Measurements from ENCODE around the gene MYADM.
"Not testable (repeated sequence)": the region's sequence is repeated elsewhere in the genome, so short reads cannot be mapped to it uniquely, and the experiment has no call there.

MYADM gene

GRCh38 chr19:53853707-53854106 is 14.0 kb upstream of the MYADM start:
- Mint-ChIP-seq H3K27me3 (peaks cover 21% of the 10 kb centered on the region), H3K9me3 (no peaks in the 10 kb centered on the region), H3K4me3 (no peak overlapping the region), H3K4me1 (ENCODE audit: low read depth) (peaks cover 8% of the 10 kb centered on the region), H3K27ac (no peak overlapping the region), H3K36me3 (ENCODE audit: low read depth) (no peaks in the 10 kb centered on the region)
- DNase-seq = no peak

GRCh38 chr19:53864308-53864836 is 3.3 kb upstream of the MYADM start:
- DNase-seq = no peak
- Mint-ChIP-seq H3K27me3 (no peaks in the 10 kb centered on the region), H3K27ac (no peak overlapping the region), H3K9me3 (no peaks in the 10 kb centered on the region), H3K4me1 (ENCODE audit: low read depth) (peaks cover 27% of the 10 kb centered on the region), H3K36me3 (ENCODE audit: low read depth) (peaks cover 6% of the 10 kb centered on the region), H3K4me3 (no peak overlapping the region)

GRCh38 chr19:53865523-53865917 is 2.2 kb upstream of the MYADM start:
- peaks cover 31% of the 10 kb centered on the region for H3K4me1 Mint-ChIP-seq (ENCODE audit: low read depth)
- peak overlapping the region; percentile 74 for H3K27ac Mint-ChIP-seq
- H3K36me3 Mint-ChIP-seq (ENCODE audit: low read depth) = peaks cover 8% of the 10 kb centered on the region
- peak overlapping the region; percentile 89 for H3K4me3 Mint-ChIP-seq
- DNase-seq = no peak
- no peaks in the 10 kb centered on the region for H3K9me3 Mint-ChIP-seq
- no peaks in the 10 kb centered on the region for H3K27me3 Mint-ChIP-seq

- H3K9me3 Mint-ChIP-seq = no peaks in the 10 kb centered on the region
- peak overlapping the region; percentile 89 for H3K4me3 Mint-ChIP-seq
- peak; percentile 76 for DNase-seq
- peaks cover 36% of the 10 kb centered on the region for H3K4me1 Mint-ChIP-seq (ENCODE audit: low read depth)
- H3K27ac Mint-ChIP-seq = peak overlapping the region; percentile 93
- no peaks in the 10 kb centered on the region for H3K27me3 Mint-ChIP-seq
- peaks cover 13% of the 10 kb centered on the region for H3K36me3 Mint-ChIP-seq (ENCODE audit: low read depth)
Measured at GRCh38 chr19:53865918-53866864, 1.5 kb upstream of the MYADM start.

- Mint-ChIP-seq H3K27me3 (no peaks in the 10 kb centered on the region), H3K4me3 (peak overlapping the region; percentile 89), H3K36me3 (ENCODE audit: low read depth) (peaks cover 18% of the 10 kb centered on the region), H3K9me3 (no peaks in the 10 kb centered on the region), H3K4me1 (ENCODE audit: low read depth) (peaks cover 40% of the 10 kb centered on the region), H3K27ac (peak overlapping the region; percentile 93)
- no peak for DNase-seq
Measured at GRCh38 chr19:53866865-53867224, 838 bp upstream of the MYADM start.

GRCh38 chr19:53868091-53868891 is 608 bp downstream of the MYADM start:
- peaks cover 45% of the 10 kb centered on the region for H3K4me1 Mint-ChIP-seq (ENCODE audit: low read depth)
- no peaks in the 10 kb centered on the region for H3K27me3 Mint-ChIP-seq
- H3K9me3 Mint-ChIP-seq = no peaks in the 10 kb centered on the region
- H3K27ac Mint-ChIP-seq = peak overlapping the region; percentile 87
- peaks cover 18% of the 10 kb centered on the region for H3K36me3 Mint-ChIP-seq (ENCODE audit: low read depth)
- DNase-seq = peak; percentile 60
- peak overlapping the region; percentile 89 for H3K4me3 Mint-ChIP-seq

- H3K4me3 Mint-ChIP-seq = peak overlapping the region; percentile 80
- peak overlapping the region; percentile 89 for H3K27ac Mint-ChIP-seq
- DNase-seq = peak; percentile 85
- no peaks in the 10 kb centered on the region for H3K9me3 Mint-ChIP-seq
- no peaks in the 10 kb centered on the region for H3K27me3 Mint-ChIP-seq
- H3K36me3 Mint-ChIP-seq (ENCODE audit: low read depth) = peaks cover 27% of the 10 kb centered on the region
- H3K4me1 Mint-ChIP-seq (ENCODE audit: low read depth) = peaks cover 54% of the 10 kb centered on the region
Measured at GRCh38 chr19:53868892-53869804, 1.5 kb downstream of the MYADM start.

GRCh38 chr19:53869805-53870484 is 2.3 kb downstream of the MYADM start:
- H3K27me3 Mint-ChIP-seq, DNase-seq, H3K9me3 Mint-ChIP-seq: not testable (repeated sequence)
- Mint-ChIP-seq H3K27ac (peak overlapping the region; percentile 89), H3K36me3 (ENCODE audit: low read depth) (peaks cover 35% of the 10 kb centered on the region), H3K4me1 (ENCODE audit: low read depth) (peaks cover 62% of the 10 kb centered on the region), H3K4me3 (peak overlapping the region; percentile 80)

- no peak for DNase-seq
- Mint-ChIP-seq H3K27me3 (no peaks in the 10 kb centered on the region), H3K4me1 (ENCODE audit: low read depth) (peaks cover 62% of the 10 kb centered on the region), H3K9me3 (no peaks in the 10 kb centered on the region), H3K36me3 (ENCODE audit: low read depth) (peaks cover 35% of the 10 kb centered on the region), H3K27ac (peak overlapping the region; percentile 52), H3K4me3 (peak overlapping the region; percentile 67)
Measured at GRCh38 chr19:53870485-53870844, 2.8 kb downstream of the MYADM start.

- H3K4me1 Mint-ChIP-seq (ENCODE audit: low read depth) = peaks cover 61% of the 10 kb centered on the region
Measured at GRCh38 chr19:53871454-53871853, 3.8 kb downstream of the MYADM start.

GRCh38 chr19:53872762-53873161 is 5.1 kb downstream of the MYADM start:
- no peak for DNase-seq
- Mint-ChIP-seq H3K27ac (peak overlapping the region; percentile 61), H3K27me3 (no peaks in the 10 kb centered on the region), H3K4me1 (ENCODE audit: low read depth) (peaks cover 63% of the 10 kb centered on the region), H3K9me3 (no peaks in the 10 kb centered on the region), H3K36me3 (ENCODE audit: low read depth) (peaks cover 43% of the 10 kb centered on the region), H3K4me3 (no peak overlapping the region)

More at GRCh38 chr19:53871454-53871853, 3.8 kb downstream of the MYADM start:
- Mint-ChIP-seq H3K27ac (peak overlapping the region; percentile 30), H3K9me3 (no peaks in the 10 kb centered on the region), H3K4me3 (peak overlapping the region; percentile 40), H3K36me3 (ENCODE audit: low read depth) (peaks cover 40% of the 10 kb centered on the region), H3K27me3 (no peaks in the 10 kb centered on the region)
- DNase-seq = no peak

- Mint-ChIP-seq H3K4me1 (ENCODE audit: low read depth) (peaks cover 64% of the 10 kb centered on the region), H3K4me3 (peak overlapping the region; percentile 34), H3K36me3 (ENCODE audit: low read depth) (peaks cover 38% of the 10 kb centered on the region), H3K27me3 (no peaks in the 10 kb centered on the region), H3K9me3 (no peaks in the 10 kb centered on the region), H3K27ac (peak overlapping the region; percentile 83)
- no peak for DNase-seq
Measured at GRCh38 chr19:53873773-53874605, 6.3 kb downstream of the MYADM start.

GRCh38 chr19:53874606-53874990 is 6.9 kb downstream of the MYADM start:
- peak overlapping the region; percentile 34 for H3K4me3 Mint-ChIP-seq
- peaks cover 37% of the 10 kb centered on the region for H3K36me3 Mint-ChIP-seq (ENCODE audit: low read depth)
- H3K27ac Mint-ChIP-seq = peak overlapping the region; percentile 83
- H3K9me3 Mint-ChIP-seq = no peaks in the 10 kb centered on the region
- no peak for DNase-seq
- no peaks in the 10 kb centered on the region for H3K27me3 Mint-ChIP-seq
- H3K4me1 Mint-ChIP-seq (ENCODE audit: low read depth) = peaks cover 65% of the 10 kb centered on the region
